ENCODE measurements around the gene ING4. TPM values are rescaled to one million over a fixed set of nuclear protein-coding genes. Genes with fewer than 3 reads are reported as not detected.

ING4 gene
- total RNA-seq, 1 experiment from 2014 or later = 24.4 TPM

- in situ Hi-C loops (cut with HindIII; ENCODE audit: low pct_unique_long_range_greater_than_20kb, low sequenced_read_pairs) = no loop called here
- no peak for DNase-seq (ENCODE audit: low read depth, low spot score)
Observed at GRCh38 chr12:6644903-6645302, 18.0 kb downstream of the ING4 start.

- no peak for DNase-seq (ENCODE audit: low read depth, low spot score)
- in situ Hi-C loops (cut with HindIII; ENCODE audit: low pct_unique_long_range_greater_than_20kb, low sequenced_read_pairs) = no loop called here
Observed at GRCh38 chr12:6644257-6644596, 18.7 kb downstream of the ING4 start.

DNA sequence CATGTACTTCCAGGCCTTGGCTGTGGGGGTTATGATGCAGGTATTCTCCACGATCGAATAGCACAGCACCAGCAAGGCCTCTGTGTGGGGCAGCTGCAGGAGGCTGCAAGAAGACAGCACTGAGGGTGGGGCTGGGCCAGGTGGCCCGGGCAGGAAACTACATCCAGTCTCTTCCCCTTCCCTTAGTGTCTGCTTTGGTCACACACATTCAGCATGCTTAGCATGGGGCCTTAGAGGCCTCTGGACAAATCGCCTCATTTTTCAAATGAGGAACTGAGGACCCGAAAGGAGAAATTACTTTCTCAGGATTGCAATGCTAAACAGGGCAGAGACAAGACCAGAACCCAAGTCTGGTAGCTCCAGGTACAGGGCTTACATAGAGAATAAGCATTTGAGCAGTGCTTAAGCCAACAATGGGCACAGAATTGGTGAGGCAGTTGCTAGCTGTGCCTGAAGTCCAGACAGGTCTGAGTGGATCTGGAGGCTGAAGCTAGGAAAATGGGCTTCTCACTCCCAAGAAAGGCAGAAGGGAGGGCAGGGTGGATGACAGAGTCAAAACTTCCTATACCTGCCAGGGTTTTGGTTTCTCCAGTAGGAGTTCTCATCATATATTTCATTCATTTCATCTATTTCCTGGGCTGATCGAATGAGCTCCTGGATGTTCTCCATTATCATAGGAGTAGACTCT, 19.2 kb downstream of the ING4 start:
- no peak for DNase-seq (ENCODE audit: low read depth, low spot score)
- in situ Hi-C loops (cut with HindIII; ENCODE audit: low pct_unique_long_range_greater_than_20kb, low sequenced_read_pairs) = no loop called here

- no peak for DNase-seq (ENCODE audit: low read depth, low spot score)
- in situ Hi-C loops (cut with HindIII; ENCODE audit: low pct_unique_long_range_greater_than_20kb, low sequenced_read_pairs) = no loop called here
Observed at GRCh38 chr12:6641131-6641530, 21.8 kb downstream of the ING4 start.

GRCh38 chr12:6640497-6640896, 22.4 kb downstream of the ING4 start:
- in situ Hi-C loops (cut with HindIII; ENCODE audit: low pct_unique_long_range_greater_than_20kb, low sequenced_read_pairs) = no loop called here
- DNase-seq (ENCODE audit: low read depth, low spot score) = no peak

DNA sequence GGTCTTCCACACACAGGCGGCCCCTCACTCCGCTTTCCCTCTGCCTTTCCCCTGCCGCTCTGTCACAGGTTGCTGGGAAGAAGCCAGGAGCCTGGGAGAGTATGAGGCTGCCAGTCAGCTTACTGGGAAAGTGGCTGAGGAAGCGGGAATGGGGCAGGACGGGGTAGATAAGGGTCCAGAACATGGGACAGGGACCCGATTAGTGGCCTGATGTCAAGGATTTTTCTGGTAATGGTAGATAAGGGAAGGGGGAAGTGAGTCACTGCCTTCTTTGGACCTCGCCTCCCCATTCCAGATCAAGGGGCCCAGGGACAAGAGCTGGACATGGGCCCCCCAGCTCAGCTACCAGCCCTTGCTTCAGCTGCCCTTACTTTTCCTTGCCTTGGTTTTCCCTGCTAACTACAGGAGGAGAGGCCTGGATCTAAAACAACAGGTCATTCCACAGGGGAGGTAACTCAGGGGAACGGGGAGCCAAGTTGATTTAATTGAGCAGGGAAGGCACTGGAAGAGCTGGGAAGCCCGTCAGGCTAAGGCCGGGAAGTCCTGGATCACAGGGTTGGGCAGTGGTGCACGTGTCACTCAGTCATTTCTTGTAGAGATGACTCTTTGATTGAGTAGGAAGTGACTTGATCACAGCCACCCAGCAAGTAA, 23.6 kb downstream of the ING4 start:
- no peak for DNase-seq (ENCODE audit: low read depth, low spot score)
- in situ Hi-C loops (cut with HindIII; ENCODE audit: low pct_unique_long_range_greater_than_20kb, low sequenced_read_pairs) = no loop called here

- in situ Hi-C loops (cut with HindIII; ENCODE audit: low pct_unique_long_range_greater_than_20kb, low sequenced_read_pairs) = no loop called here
Observed at GRCh38 chr12:6638305-6638704, 24.6 kb downstream of the ING4 start.

DNA sequence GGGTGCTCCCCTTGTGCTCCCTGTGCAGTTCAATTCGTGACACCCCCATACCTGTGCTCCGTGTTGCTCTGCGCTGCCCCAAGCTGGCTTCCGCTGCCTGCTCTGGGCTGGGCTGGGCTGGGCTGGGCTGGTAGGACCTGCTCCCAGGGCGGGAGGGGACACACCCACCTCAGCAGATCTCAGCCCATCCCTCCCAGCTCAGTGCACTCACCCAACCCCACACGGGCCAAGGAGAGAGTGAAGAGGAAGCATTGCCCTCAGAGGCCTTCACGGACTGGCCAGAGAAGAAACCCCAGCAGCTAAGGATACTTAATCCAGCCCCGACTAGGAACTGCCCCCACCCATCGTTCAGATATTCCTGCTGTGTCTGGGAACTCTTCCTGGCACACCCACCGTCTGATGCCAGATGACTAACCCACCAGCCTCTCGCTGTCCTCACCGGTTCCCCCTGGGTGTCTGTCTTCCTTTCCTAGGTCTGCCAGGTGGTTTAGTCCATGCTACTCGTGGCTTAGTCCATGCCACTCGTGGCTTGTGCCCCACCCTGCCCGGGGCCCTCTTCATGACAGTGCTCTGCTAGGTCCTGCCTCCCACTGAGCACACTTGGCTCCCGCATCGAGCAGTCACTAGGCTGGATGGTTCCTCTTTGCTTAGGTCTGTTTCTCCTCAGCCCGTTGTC, 26.9 kb downstream of the ING4 start, which contains the start of gene LPAR5:
TSS of gene LPAR5 (minus strand) at position 104 of the 676 bp plus-strand sequence. CDS start 14,711 bp downstream, outside the sequence.
- in situ Hi-C loops (cut with HindIII; ENCODE audit: low pct_unique_long_range_greater_than_20kb, low sequenced_read_pairs) = no loop called here
- DNase-seq (ENCODE audit: low read depth, low spot score) = no peak

More at GRCh38 chr12:6638305-6638704, 24.6 kb downstream of the ING4 start:
- no peak for DNase-seq (ENCODE audit: low read depth, low spot score)

- DNase-seq (ENCODE audit: low read depth, low spot score) = no peak
- in situ Hi-C loops (cut with HindIII; ENCODE audit: low pct_unique_long_range_greater_than_20kb, low sequenced_read_pairs) = no loop called here
Observed at GRCh38 chr12:6635375-6635855, 27.5 kb downstream of the ING4 start.

GRCh38 chr12:6632026-6632983, 30.6 kb downstream of the ING4 start:
- no peak for DNase-seq (ENCODE audit: low read depth, low spot score)
- in situ Hi-C loops (cut with HindIII; ENCODE audit: low pct_unique_long_range_greater_than_20kb, low sequenced_read_pairs) = no loop called here

GRCh38 chr12:6631549-6631961, 31.4 kb downstream of the ING4 start:
- DNase-seq (ENCODE audit: low read depth, low spot score) = no peak
- in situ Hi-C loops (cut with HindIII; ENCODE audit: low pct_unique_long_range_greater_than_20kb, low sequenced_read_pairs) = no loop called here

GRCh38 chr12:6630736-6631135, 32.2 kb downstream of the ING4 start:
- DNase-seq (ENCODE audit: low read depth, low spot score) = no peak
- in situ Hi-C loops (cut with HindIII; ENCODE audit: low pct_unique_long_range_greater_than_20kb, low sequenced_read_pairs) = no loop called here

GRCh38 chr12:6627616-6628015, 35.3 kb downstream of the ING4 start:
- in situ Hi-C loops (cut with HindIII; ENCODE audit: low pct_unique_long_range_greater_than_20kb, low sequenced_read_pairs) = no loop called here
- DNase-seq (ENCODE audit: low read depth, low spot score) = no peak

GRCh38 chr12:6626654-6627283, 36.1 kb downstream of the ING4 start:
- in situ Hi-C loops (cut with HindIII; ENCODE audit: low pct_unique_long_range_greater_than_20kb, low sequenced_read_pairs) = no loop called here
- DNase-seq (ENCODE audit: low read depth, low spot score) = no peak

DNA sequence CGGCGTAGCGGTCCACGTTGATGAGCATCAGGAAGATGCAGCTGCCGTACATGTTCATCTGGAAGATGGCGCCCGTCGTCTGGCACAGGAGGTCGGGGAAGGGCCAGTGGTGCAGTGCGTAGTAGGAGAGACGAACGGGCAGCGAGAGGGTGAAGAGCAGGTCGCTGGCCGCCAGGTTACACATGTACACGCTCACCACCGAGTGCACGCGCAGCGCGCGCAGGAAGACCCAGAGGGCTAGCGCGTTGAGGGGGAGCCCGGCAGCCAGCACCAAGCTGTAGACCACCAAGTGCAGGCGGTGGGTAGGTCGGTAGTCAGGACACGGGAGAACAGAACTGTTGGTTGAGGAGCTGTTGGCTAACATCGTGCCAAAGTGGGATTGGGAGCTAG, 42.0 kb downstream of the ING4 start:
- DNase-seq (ENCODE audit: low read depth, low spot score) = no peak
- in situ Hi-C loops (cut with HindIII; ENCODE audit: low pct_unique_long_range_greater_than_20kb, low sequenced_read_pairs) = no loop called here

GRCh38 chr12:6620137-6620884, 42.6 kb downstream of the ING4 start:
- DNase-seq (ENCODE audit: low read depth, low spot score) = no peak
- in situ Hi-C loops (cut with HindIII; ENCODE audit: low pct_unique_long_range_greater_than_20kb, low sequenced_read_pairs) = no loop called here

Measured in SK-MEL-5 (cell line).